K562 (cell line): Measurements from ENCODE around the gene WDCP. TPM values are rescaled to one million over a fixed set of nuclear protein-coding genes. Genes with fewer than 3 reads are reported as not detected.
A peak's percentile ranks its signal among the peaks of the same experiment; 100 is the strongest.

ENCODE experiments used
- CBFA2T2 ChIP-seq: fragments of 450-650 bp; conservative IDR thresholded peaks from 2 replicates; pipeline ENCODE4 v1.6.1; 2017; ENCODE audit warnings: mild to moderate bottlenecking
- CEBPZ ChIP-seq: fragments of 150-350 bp; IDR thresholded peaks from 2 replicates; pipeline ENCODE4 v1.6.1; 2014; ENCODE audit warnings: low read depth, mild to moderate bottlenecking, low read length, borderline replicate concordance
- ELK3 ChIP-seq: fragments of 450-650 bp; formaldehyde crosslinking; IDR thresholded peaks from 2 replicates; pipeline ENCODE4 v1.4.0; 2020; ENCODE audit warnings: mild to moderate bottlenecking
- ETV1 ChIP-seq: fragments of 450-650 bp; conservative IDR thresholded peaks from 2 replicates; pipeline ENCODE4 v1.6.1; 2016; ENCODE audit warnings: missing genetic modification characterization, control low read depth, low read depth, missing compliant biosample characterization
- EZH2 ChIP-seq: IDR thresholded peaks from 2 replicates; pipeline ENCODE4 v1.6.1; 2012; ENCODE audit warnings: low read depth, mild to moderate bottlenecking, inconsistent platforms, low read length, borderline replicate concordance
- GABPB1 ChIP-seq: sonication (generic); formaldehyde crosslinking; IDR thresholded peaks from 2 replicates; pipeline ENCODE4 v1.8.0; 2022; ENCODE audit warnings: mild to moderate bottlenecking, missing genetic modification reagents
- GATAD2A ChIP-seq: fragments of 450-650 bp; IDR thresholded peaks from 2 replicates; pipeline ENCODE4 v1.6.1; 2017
- GTF2F1 ChIP-seq: IDR thresholded peaks from 2 replicates; pipeline ENCODE4 v1.6.1; 2011; ENCODE audit warnings: low read depth, low read length, improper control_type of control experiment
- KLF16 ChIP-seq: IDR thresholded peaks from 2 replicates; pipeline ENCODE4 v1.6.1; 2016; ENCODE audit warnings: antibody characterized with exemption
- NFRKB ChIP-seq: fragments of 450-650 bp; IDR thresholded peaks from 2 replicates; pipeline ENCODE4 v1.6.1; 2016; ENCODE audit warnings: low read depth
- SMAD1 ChIP-seq: fragments of 150-350 bp; IDR thresholded peaks from 2 replicates; pipeline ENCODE4 v1.6.1; 2014; ENCODE audit warnings: low read length, low read depth; ENCODE audit not compliant: partially characterized antibody
- SNAPC5 ChIP-seq: fragments of 250-450 bp; sonication (Bioruptor Pico); IDR thresholded peaks from 2 replicates; pipeline ENCODE4 v1.8.0; 2021; ENCODE audit warnings: moderate library complexity, mild to moderate bottlenecking, inconsistent platforms
- SRSF7 ChIP-seq: fragments of 200-400 bp; formaldehyde crosslinking; optimal IDR thresholded peaks from 2 replicates; pipeline ENCODE3; 2017; ENCODE audit warnings: mild to moderate bottlenecking, low read depth, low read length
- ZBTB5 ChIP-seq: fragments of 450-650 bp; IDR thresholded peaks from 2 replicates; pipeline ENCODE4 v1.6.1; 2017; ENCODE audit warnings: antibody characterized with exemption
- ZFPM2 ChIP-seq: fragments of 250-450 bp; sonication (Bioruptor Pico); IDR thresholded peaks from 2 replicates; pipeline ENCODE4 v1.5.1; 2022; ENCODE audit warnings: mild to moderate bottlenecking
- ZNF77 ChIP-seq: fragments of 250-450 bp; sonication (Bioruptor Pico); IDR thresholded peaks from 2 replicates; pipeline ENCODE4 v1.5.0; 2020
- polyA plus RNA-seq, 8 experiments: library from polyadenylated mRNA; depleted of rRNA in 4 of 8; stranded (reverse) in 5 of 8; unstranded in 3 of 8; fragments of >200 nt; fragmentation: Nextera tagmentation in 2 of 8; fragmentation: Illumina TruSeq in 1 of 8; extraction: Ambion mirVana in 2 of 8; extraction: Trizol in 1 of 8; gene quantifications; 2 replicates each; pipeline versions ENCODE4 v1.2.1 to v1.2.3, GENCODE V29; 2011 to 2014; ENCODE audit warnings: inconsistent platforms in 1 of 8, missing spikeins in 1 of 8
- total RNA-seq, 7 experiments: library from RNA; depleted of rRNA in 6 of 7; stranded (reverse); fragments of >200 nt in 6 of 7; fragmentation: Illumina TruSeq in 2 of 7; extraction: Trizol in 2 of 7; gene quantifications; 2 replicates each; pipeline versions ENCODE4 v1.2.1 to v1.2.3, GENCODE V29; 2011 to 2021; ENCODE audit warnings: low replicate concordance in 1 of 7
- TF ChIP-seq, protein P1 (sequence below): sonication (generic); formaldehyde crosslinking; IDR thresholded peaks from 2 replicates; pipeline ENCODE4 v1.8.1; 2023; ENCODE audit warnings: missing genetic modification reagents, mild to moderate bottlenecking, borderline replicate concordance

Gene WDCP
- total and polyA plus RNA-seq, 9 of the 15 experiments (the other 6 are each of a cell fraction or from before 2014, with no cell fraction given) = 10.1 to 41.4 (median 21.8) TPM

DNA sequence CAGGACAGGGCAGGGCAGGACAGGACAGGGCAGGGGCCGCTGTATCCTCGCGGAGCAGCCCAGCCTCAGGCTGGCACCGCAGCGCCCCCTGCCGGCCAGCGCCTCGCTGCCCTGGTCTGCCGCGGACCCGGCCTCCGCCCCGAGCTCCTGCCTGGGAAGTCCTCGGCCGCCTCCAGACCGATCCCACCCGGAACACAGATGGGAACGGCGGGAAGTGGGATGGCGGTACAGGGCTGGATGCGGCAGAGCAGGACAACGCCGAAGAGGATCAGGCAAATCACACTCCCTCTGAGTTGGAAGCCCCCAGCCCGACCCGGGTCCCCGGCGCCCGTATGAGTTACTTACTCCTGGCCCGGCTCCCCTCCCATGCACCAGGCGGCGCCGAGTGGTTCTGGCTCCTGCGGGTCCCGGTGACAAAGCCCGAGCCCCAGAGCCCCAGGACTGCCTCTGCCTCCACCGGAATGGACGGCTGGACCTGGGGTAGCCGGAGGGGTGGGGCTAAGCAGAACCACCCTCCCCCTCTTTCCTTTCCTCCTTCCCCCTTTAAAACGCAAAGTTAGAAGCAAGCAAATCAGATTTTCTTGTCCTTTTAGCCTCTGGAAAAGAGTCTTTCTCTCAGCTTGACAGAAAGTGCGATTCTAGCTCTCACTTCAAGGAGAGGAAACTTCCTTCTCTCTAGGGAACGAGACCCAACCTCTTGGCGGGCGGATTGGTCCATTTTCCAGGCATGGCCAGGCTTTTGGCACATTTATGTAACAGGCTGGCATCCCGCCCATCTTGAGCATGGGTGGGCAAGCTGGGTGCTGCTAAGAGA lies 37.4 kb upstream of the WDCP start, which contains the start of gene TP53I3 (continued):
- TF ChIP-seq, protein P1, sequence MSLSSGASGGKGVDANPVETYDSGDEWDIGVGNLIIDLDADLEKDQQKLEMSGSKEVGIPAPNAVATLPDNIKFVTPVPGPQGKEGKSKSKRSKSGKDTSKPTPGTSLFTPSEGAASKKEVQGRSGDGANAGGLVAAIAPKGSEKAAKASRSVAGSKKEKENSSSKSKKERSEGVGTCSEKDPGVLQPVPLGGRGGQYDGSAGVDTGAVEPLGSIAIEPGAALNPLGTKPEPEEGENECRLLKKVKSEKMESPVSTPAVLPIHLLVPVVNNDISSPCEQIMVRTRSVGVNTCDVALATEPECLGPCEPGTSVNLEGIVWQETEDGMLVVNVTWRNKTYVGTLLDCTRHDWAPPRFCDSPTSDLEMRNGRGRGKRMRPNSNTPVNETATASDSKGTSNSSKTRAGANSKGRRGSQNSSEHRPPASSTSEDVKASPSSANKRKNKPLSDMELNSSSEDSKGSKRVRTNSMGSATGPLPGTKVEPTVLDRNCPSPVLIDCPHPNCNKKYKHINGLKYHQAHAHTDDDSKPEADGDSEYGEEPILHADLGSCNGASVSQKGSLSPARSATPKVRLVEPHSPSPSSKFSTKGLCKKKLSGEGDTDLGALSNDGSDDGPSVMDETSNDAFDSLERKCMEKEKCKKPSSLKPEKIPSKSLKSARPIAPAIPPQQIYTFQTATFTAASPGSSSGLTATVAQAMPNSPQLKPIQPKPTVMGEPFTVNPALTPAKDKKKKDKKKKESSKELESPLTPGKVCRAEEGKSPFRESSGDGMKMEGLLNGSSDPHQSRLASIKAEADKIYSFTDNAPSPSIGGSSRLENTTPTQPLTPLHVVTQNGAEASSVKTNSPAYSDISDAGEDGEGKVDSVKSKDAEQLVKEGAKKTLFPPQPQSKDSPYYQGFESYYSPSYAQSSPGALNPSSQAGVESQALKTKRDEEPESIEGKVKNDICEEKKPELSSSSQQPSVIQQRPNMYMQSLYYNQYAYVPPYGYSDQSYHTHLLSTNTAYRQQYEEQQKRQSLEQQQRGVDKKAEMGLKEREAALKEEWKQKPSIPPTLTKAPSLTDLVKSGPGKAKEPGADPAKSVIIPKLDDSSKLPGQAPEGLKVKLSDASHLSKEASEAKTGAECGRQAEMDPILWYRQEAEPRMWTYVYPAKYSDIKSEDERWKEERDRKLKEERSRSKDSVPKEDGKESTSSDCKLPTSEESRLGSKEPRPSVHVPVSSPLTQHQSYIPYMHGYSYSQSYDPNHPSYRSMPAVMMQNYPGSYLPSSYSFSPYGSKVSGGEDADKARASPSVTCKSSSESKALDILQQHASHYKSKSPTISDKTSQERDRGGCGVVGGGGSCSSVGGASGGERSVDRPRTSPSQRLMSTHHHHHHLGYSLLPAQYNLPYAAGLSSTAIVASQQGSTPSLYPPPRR (CRISPR knock-in tag) = 0 out of 2 replicates have a peak, but pooled peaks have one; percentile 50
- no peak for TF ChIP-seq ZFPM2 (CRISPR knock-in tag)
- no peak for TF ChIP-seq KLF16
- TF ChIP-seq GATAD2A = peak; percentile 85; the same call in 1 of the 2 replicates
- no peak for TF ChIP-seq SNAPC5
- TF ChIP-seq ZNF77 (CRISPR knock-in tag) = no peak
- TF ChIP-seq CBFA2T2 = no peak
- no peak for TF ChIP-seq SRSF7
- TF ChIP-seq GABPB1 (CRISPR knock-in tag) = peak; percentile 88
- no peak for TF ChIP-seq SMAD1
- no peak for TF ChIP-seq GTF2F1
- no peak for TF ChIP-seq EZH2
- no peak for TF ChIP-seq ZBTB5
- TF ChIP-seq ELK3 (CRISPR knock-in tag) = no peak
- no peak for TF ChIP-seq ETV1 (tag)
- TF ChIP-seq NFRKB = peak; percentile 80
- no peak for TF ChIP-seq CEBPZ
